Measurements from ENCODE around the gene BAZ2B. TPM values are rescaled to one million over a fixed set of nuclear protein-coding genes. Genes with fewer than 3 reads are reported as not detected.

BAZ2B gene
- total RNA-seq, 6 donors from 2014 or later = 59.4 to 233 (median 103) TPM

DNA sequence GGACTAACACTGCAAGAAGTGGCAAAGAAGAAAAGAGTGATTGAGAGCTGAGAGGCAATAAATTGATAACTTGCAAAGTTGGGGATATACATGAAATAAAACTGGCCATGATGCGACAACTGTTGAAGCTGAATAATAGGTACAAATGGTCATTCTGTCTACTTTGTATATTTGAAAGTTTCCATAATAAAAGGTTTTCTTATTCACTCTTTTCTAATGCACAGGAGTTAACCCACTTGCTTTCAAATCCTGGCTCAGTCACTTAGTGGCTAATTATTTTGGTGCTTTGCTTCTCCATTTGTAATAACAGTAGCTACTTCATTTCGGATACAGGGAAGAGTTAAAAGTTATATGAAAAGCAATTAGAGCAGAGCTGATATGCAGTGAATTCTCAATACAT, 170.1 kb downstream of the BAZ2B start:
- no peak for ATAC-seq (ENCODE audit: low FRiP score in 2 of 2)
- Histone ChIP-seq H3K27me3 (no peaks in the 10 kb centered on the region), H3K4me1 (no peaks in the 10 kb centered on the region), H3K36me3 (peaks cover 3 to 48% (median 25%) of the 10 kb centered on the region in 4 donors), H3K4me3 (no peak overlapping the region), H3K9me3 (no peaks in the 10 kb centered on the region), H3K27ac (no peak overlapping the region)
- WGBS, 2 donors = 97 to 98% methylated on average over 2 of the region's 2 CpGs
- no peak for DNase-seq
- TF ChIP-seq EP300 (IDR thresholded peaks at IDR 0.05) (no peak), POLR2AphosphoS5 (IDR thresholded peaks at IDR 0.05) (no peak), POLR2A (IDR thresholded peaks at IDR 0.05) (no peak)
- TF ChIP-seq, protein P1, sequence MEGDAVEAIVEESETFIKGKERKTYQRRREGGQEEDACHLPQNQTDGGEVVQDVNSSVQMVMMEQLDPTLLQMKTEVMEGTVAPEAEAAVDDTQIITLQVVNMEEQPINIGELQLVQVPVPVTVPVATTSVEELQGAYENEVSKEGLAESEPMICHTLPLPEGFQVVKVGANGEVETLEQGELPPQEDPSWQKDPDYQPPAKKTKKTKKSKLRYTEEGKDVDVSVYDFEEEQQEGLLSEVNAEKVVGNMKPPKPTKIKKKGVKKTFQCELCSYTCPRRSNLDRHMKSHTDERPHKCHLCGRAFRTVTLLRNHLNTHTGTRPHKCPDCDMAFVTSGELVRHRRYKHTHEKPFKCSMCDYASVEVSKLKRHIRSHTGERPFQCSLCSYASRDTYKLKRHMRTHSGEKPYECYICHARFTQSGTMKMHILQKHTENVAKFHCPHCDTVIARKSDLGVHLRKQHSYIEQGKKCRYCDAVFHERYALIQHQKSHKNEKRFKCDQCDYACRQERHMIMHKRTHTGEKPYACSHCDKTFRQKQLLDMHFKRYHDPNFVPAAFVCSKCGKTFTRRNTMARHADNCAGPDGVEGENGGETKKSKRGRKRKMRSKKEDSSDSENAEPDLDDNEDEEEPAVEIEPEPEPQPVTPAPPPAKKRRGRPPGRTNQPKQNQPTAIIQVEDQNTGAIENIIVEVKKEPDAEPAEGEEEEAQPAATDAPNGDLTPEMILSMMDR (IDR thresholded peaks at IDR 0.05) = no peak

DNA sequence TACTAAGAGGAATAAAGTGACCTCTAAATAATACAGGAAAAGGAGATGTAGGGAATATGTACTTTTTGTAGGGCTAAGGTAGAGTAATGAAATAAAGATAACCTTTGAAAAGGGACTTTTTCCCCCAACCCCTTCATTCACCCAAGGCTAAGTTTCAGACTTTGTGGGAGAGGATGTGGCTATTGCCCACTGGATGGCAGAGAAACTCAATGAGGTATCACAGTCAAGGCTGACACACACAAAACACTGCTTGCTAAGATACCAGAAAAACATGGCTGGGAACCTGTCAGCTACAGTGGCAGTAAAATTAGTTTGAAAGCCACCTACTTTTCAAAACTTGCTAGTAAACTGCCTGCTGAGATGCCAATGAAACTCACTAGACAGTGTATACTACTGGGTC, 171.0 kb downstream of the BAZ2B start:
- no peak overlapping the region for H3K27ac ChIP-seq
- no peaks in the 10 kb centered on the region for H3K9me3 ChIP-seq
- peaks cover 3 to 55% (median 25%) of the 10 kb centered on the region in 4 donors for H3K36me3 ChIP-seq
- no peak overlapping the region for H3K4me3 ChIP-seq
- DNase-seq = no peak
- no peaks in the 10 kb centered on the region for H3K27me3 ChIP-seq
- H3K4me1 ChIP-seq = no peaks in the 10 kb centered on the region
- no peak for ATAC-seq (ENCODE audit: low FRiP score in 2 of 2)
- TF ChIP-seq POLR2A (IDR thresholded peaks at IDR 0.05) = no peak
- TF ChIP-seq, protein P1 (IDR thresholded peaks at IDR 0.05) = no peak
- TF ChIP-seq POLR2AphosphoS5 (IDR thresholded peaks at IDR 0.05) = no peak
- TF ChIP-seq EP300 (IDR thresholded peaks at IDR 0.05) = no peak

DNA sequence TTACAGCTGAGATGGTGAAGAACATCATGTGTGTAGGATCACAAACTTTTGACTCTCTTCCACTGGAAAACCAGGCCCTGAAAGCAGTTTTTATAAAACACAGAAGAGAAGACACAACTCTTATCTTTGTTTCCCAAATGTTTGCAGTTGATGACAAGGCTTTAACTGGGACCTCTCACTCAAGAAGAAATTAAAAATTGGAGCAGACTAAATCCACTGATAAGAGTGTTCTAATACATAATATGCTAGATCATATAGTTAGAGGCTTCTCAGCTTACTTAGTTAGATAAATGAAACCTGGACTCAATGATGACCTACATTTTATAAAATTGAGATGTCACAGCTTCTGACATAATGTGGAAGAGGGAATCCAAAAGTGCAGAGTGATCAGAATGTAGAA, 171.6 kb downstream of the BAZ2B start:
- ATAC-seq (ENCODE audit: low FRiP score in 2 of 2) (no peak), DNase-seq (no peak)
- TF ChIP-seq POLR2A (IDR thresholded peaks at IDR 0.05) = no peak
- TF ChIP-seq EP300 (IDR thresholded peaks at IDR 0.05) = no peak
- TF ChIP-seq, protein P1 (IDR thresholded peaks at IDR 0.05) = no peak
- no peak for TF ChIP-seq POLR2AphosphoS5 (IDR thresholded peaks at IDR 0.05)
- Histone ChIP-seq H3K27me3 (no peaks in the 10 kb centered on the region), H3K36me3 (peaks cover 3 to 56% (median 25%) of the 10 kb centered on the region in 4 donors), H3K4me3 (no peak overlapping the region), H3K9me3 (no peaks in the 10 kb centered on the region), H3K27ac (no peak overlapping the region), H3K4me1 (no peaks in the 10 kb centered on the region)

DNA sequence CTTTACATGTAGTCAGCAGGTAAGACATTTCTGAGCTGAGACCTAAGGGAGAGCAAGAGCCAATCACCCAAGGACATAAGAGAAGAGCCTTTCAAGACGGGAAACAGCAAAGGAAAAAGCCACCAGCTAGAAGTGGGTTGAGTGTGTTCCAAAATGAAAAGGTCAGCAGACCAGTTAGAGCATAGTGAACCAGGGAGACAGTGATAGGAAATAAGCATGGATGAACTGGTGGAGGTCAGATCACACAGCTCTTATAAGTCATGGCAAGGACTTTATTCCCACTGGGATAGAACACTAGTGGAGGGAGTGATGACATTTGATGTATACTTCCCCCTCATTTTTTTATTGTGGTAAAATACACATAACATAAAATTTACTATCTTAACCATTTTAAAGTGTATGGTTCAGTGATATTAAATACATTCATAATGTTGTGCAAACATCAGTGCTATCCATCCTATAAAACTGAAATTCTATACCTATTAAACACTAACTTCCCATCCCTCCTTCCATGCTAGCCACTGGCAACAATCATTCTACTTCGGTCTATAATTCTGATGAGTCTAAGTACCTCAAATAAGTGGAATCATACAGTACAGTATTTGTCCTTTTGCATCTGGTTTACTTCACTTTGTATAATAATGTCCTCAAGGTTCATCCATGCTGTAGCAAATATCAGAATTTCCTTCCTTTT, 174.0 kb downstream of the BAZ2B start:
- no peak for DNase-seq
- Histone ChIP-seq H3K4me3 (no peak overlapping the region), H3K9me3 (no peaks in the 10 kb centered on the region), H3K27me3 (no peaks in the 10 kb centered on the region), H3K27ac (no peak overlapping the region), H3K36me3 (peaks cover 3 to 73% (median 31%) of the 10 kb centered on the region in 4 donors), H3K4me1 (no peaks in the 10 kb centered on the region)
- ATAC-seq (ENCODE audit: low FRiP score in 2 of 2) = no peak
- TF ChIP-seq EP300 (IDR thresholded peaks at IDR 0.05) (no peak), POLR2AphosphoS5 (IDR thresholded peaks at IDR 0.05) (no peak), POLR2A (IDR thresholded peaks at IDR 0.05) (no peak)
- TF ChIP-seq, protein P1 (IDR thresholded peaks at IDR 0.05) = no peak
- WGBS, 2 donors = 81 to 98% methylated on average over 2 of the region's 2 CpGs

DNA sequence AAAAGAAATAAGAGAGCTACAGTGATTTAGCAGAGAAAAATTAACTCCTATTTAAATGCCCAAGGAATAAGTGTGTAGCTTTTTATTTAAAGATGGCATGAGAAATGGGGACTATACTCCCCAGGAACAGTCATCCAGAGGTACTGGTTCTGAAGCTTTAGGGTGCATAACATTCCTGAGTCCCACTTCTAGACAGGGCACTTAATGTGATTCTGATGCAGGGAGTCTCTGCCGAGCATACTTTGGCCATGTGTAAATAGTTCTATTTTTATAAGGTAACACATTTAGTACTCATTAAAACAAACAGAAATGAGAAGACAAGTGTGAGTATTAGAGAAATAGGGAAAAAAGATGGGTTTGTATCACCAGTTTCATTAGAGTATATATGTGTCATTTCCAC, 175.2 kb downstream of the BAZ2B start:
- no peak for DNase-seq
- WGBS, 2 donors = 52 to 57% methylated on average over 1 of the region's 1 CpG
- no peak for ATAC-seq (ENCODE audit: low FRiP score in 2 of 2)
- Histone ChIP-seq H3K27me3 (no peaks in the 10 kb centered on the region), H3K36me3 (peaks cover 6 to 76% (median 32%) of the 10 kb centered on the region in 4 donors), H3K9me3 (no peaks in the 10 kb centered on the region), H3K4me1 (no peaks in the 10 kb centered on the region), H3K4me3 (no peak overlapping the region), H3K27ac (no peak overlapping the region)
- TF ChIP-seq, protein P1 (IDR thresholded peaks at IDR 0.05) = no peak
- TF ChIP-seq EP300 (IDR thresholded peaks at IDR 0.05) (no peak), POLR2AphosphoS5 (IDR thresholded peaks at IDR 0.05) (no peak), POLR2A (IDR thresholded peaks at IDR 0.05) (no peak)
